CD4-positive, alpha-beta T cell treated with Interleukin-15 for 4 hours (primary cell): ENCODE results near the gene MC4R.

Experiments used
- DNase-seq: peaks from one replicate; pipeline ENCODE4 v3.0.0-alpha.2; 2020; ENCODE audit warnings: low spot score

MC4R gene

GRCh38 chr18:60327880-60328279, 44.7 kb downstream of the MC4R start:
- DNase-seq: no peak

GRCh38 chr18:60322591-60322990, 50.0 kb downstream of the MC4R start:
- DNase-seq: no peak
